Upper lobe of left lung (tissue), 4 donors: ENCODE data around the gene PPP1R12A.

Experiments
- POLR2A ChIP-seq, 4 donors: fragments of 450-650 bp; IDR thresholded peaks; one replicate each; pipeline ENCODE4 v1.5.1; 2016 to 2017; ENCODE audit warnings: antibody characterized with exemption in 4 of 4, mild to moderate bottlenecking in 2 of 4
- TF ChIP-seq, protein P1 (sequence below), 6 experiments: fragments of 450-650 bp in 4 of 6; fragments of 200-600 bp in 2 of 6; sonication (generic) in 2 of 6; IDR thresholded peaks; one replicate each; pipeline ENCODE4 v1.5.1; 2016 to 2019; ENCODE audit warnings: antibody characterized with exemption in 6 of 6

DNA sequence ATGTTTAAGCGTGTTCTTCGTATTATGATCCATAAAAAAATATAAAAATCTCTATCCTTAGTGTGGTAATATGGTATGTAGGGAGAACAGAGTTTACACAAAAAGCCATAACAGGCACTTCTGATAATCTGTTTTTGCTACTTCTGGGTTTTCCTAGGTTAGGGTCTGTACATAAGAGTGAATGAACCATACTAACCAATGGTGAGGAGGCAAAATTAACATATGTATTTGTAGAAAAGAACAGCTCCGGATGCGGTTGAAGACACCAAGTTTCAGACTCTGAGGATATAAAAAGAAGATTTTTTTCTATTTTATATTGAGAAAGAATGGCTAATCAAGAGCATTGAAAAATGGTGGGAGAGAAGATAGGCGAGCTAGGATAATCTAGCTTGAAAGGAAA is 40.2 kb upstream of the PPP1R12A start:
- TF ChIP-seq, protein P1, sequence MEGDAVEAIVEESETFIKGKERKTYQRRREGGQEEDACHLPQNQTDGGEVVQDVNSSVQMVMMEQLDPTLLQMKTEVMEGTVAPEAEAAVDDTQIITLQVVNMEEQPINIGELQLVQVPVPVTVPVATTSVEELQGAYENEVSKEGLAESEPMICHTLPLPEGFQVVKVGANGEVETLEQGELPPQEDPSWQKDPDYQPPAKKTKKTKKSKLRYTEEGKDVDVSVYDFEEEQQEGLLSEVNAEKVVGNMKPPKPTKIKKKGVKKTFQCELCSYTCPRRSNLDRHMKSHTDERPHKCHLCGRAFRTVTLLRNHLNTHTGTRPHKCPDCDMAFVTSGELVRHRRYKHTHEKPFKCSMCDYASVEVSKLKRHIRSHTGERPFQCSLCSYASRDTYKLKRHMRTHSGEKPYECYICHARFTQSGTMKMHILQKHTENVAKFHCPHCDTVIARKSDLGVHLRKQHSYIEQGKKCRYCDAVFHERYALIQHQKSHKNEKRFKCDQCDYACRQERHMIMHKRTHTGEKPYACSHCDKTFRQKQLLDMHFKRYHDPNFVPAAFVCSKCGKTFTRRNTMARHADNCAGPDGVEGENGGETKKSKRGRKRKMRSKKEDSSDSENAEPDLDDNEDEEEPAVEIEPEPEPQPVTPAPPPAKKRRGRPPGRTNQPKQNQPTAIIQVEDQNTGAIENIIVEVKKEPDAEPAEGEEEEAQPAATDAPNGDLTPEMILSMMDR (IDR thresholded peaks at IDR 0.05): no peak
- TF ChIP-seq POLR2A (IDR thresholded peaks at IDR 0.05): no peak
